ENCODE measurements around the gene SMIM26. TPM values are rescaled to one million over a fixed set of nuclear protein-coding genes. Genes with fewer than 3 reads are reported as not detected.
A peak's percentile ranks its signal among the peaks of the same experiment; 100 is the strongest.

SMIM26 gene
- total RNA-seq, 4 donors from 2014 or later = 82.4 to 307 (median 183) TPM

- TF ChIP-seq POLR2A (IDR thresholded peaks at IDR 0.05) (no peak), CTCF (IDR thresholded peaks at IDR 0.05) (no peak)
- intact Hi-C loops (cut with DNase I; ENCODE audit: low total_unique reads) = no loop called here
- no peaks in the 10 kb centered on the region for H3K36me3 ChIP-seq
- H3K4me1 ChIP-seq = no peaks in the 10 kb centered on the region
- H3K27me3 ChIP-seq = no peaks in the 10 kb centered on the region
- DNase-seq = no peak
- no peaks in the 10 kb centered on the region for H3K9me3 ChIP-seq
- no peak overlapping the region for H3K4me3 ChIP-seq
- no peak overlapping the region for H3K27ac ChIP-seq
Observed at GRCh38 chr20:18614244-18614643, 47.0 kb downstream of the SMIM26 start.

GRCh38 chr20:18615020-18615650 lies 47.9 kb downstream of the SMIM26 start:
- no peaks in the 10 kb centered on the region for H3K27me3 ChIP-seq
- TF ChIP-seq POLR2A (IDR thresholded peaks at IDR 0.05) (no peak), CTCF (IDR thresholded peaks at IDR 0.05) (no peak)
- DNase-seq = no peak
- H3K9me3 ChIP-seq = no peaks in the 10 kb centered on the region
- no peak overlapping the region for H3K4me3 ChIP-seq
- no peaks in the 10 kb centered on the region for H3K4me1 ChIP-seq
- peak overlapping the region; percentile 36 to 44 for H3K27ac ChIP-seq
- no peaks in the 10 kb centered on the region for H3K36me3 ChIP-seq
- intact Hi-C loops (cut with DNase I; ENCODE audit: low total_unique reads) = no loop called here

Small RNA genes within 50 kb of the gene (small RNA-seq; reads per million reads assigned to genes)
- gene RN7SL638P (not detected), gene RNU6ATAC34P (not detected)

Other genes starting within 250 kb of the SMIM26 start
- gene DZANK1, start 100.4 kb upstream of the SMIM26 start, total RNA-seq = 1 to 10 TPM; 3.7 to 10.0 (median 4.2) TPM
- gene POLR3F, start 100.0 kb upstream of the SMIM26 start, total RNA-seq = 10 to 100 TPM in 2 of 4 donors, 1 to 10 TPM in 2; 1.8 to 19.0 (median 6.9) TPM
- 100 to 1,000 TPM in 1 of 4 donors, 10 to 100 TPM in 3; 12.5 to 128 (median 40.7) TPM for gene RBBP9, start 70.2 kb upstream of the SMIM26 start, total RNA-seq
- gene SEC23B, start 59.5 kb upstream of the SMIM26 start, total RNA-seq = 10 to 100 TPM; 27.1 to 49.2 (median 43.4) TPM
- 10 to 100 TPM; 23.4 to 38.3 (median 30.7) TPM for gene DTD1, start 20.6 kb downstream of the SMIM26 start, total RNA-seq
- gene SCP2D1, start 246.4 kb downstream of the SMIM26 start, total RNA-seq = not detected

All from uterus (tissue), 4 donors.